Uterus (tissue), 2 donors: ENCODE data around the gene NUDT17.

ENCODE experiments used
- CTCF ChIP-seq, 4 experiments: fragments of 200-600 bp in 2 of 4; fragments of 450-650 bp in 2 of 4; sonication (generic) in 2 of 4; IDR thresholded peaks; one replicate each; pipeline ENCODE4 v1.5.1; 2016 to 2019; ENCODE audit warnings: antibody characterized with exemption in 4 of 4, mild to moderate bottlenecking in 2 of 4, moderate library complexity in 1 of 4
- POLR2A ChIP-seq, 2 donors: fragments of 450-650 bp; IDR thresholded peaks; one replicate each; pipeline ENCODE4 v1.6.1; 2016; ENCODE audit warnings: antibody characterized with exemption in 2 of 2, mild to moderate bottlenecking in 1 of 2, moderate library complexity in 1 of 2

DNA sequence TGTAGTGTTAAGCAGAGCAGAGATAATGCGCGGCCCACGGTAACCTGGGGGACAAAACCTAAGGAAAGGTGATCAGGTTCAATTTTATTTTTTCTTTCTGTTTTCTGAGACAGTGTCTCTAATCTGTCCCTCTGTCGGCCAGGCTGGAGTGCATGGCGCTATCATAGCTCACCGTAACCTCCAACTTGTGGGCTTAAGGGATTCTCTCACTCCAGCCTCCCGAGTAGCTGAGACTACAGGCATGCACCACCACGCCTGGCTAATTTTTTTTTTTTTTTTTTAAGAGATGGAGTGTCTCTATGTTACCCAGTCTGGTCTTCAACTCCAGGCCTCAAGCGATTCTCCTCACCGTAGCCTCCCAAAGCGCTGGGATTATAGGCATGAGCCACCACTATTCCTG is 41.0 kb downstream of the NUDT17 start:
- TF ChIP-seq POLR2A (IDR thresholded peaks at IDR 0.05) (no peak), CTCF (IDR thresholded peaks at IDR 0.05) (no peak)
